Activated CD4-positive, alpha-beta T cell treated with anti-CD3 and anti-CD28 coated beads, Interleukin-2, Interleukin-4, amounts not matched to agents 100 ng/mL and 50 ng/mL, durations not matched to agents 16 hours and 8 hours (primary cell): ENCODE measurements around the gene ADARB1.

Experiments
- DNase-seq: peaks from one replicate; pipeline ENCODE4 v3.0.0-alpha.2; 2020; ENCODE audit warnings: low spot score

The ADARB1 gene

GRCh38 chr21:45152265-45152746 is 77.9 kb downstream of the ADARB1 start:
- peak; percentile 64 for DNase-seq

- DNase-seq: no peak
These were observed 79.3 kb downstream of the ADARB1 start for GRCh38 chr21:45153358-45154318.

GRCh38 chr21:45154511-45155508 is 80.4 kb downstream of the ADARB1 start:
- DNase-seq: peak; percentile 6

GRCh38 chr21:45155910-45156309 is 81.5 kb downstream of the ADARB1 start:
- DNase-seq: no peak

- DNase-seq: no peak
These were observed 82.1 kb downstream of the ADARB1 start for GRCh38 chr21:45156459-45156858.

GRCh38 chr21:45157932-45158331 is 83.6 kb downstream of the ADARB1 start:
- DNase-seq: no peak

- DNase-seq: no peak
These were observed 84.4 kb downstream of the ADARB1 start for GRCh38 chr21:45158491-45159423.

GRCh38 chr21:45160198-45160597 is 85.8 kb downstream of the ADARB1 start:
- DNase-seq: no peak

GRCh38 chr21:45161038-45161945 is 86.9 kb downstream of the ADARB1 start:
- DNase-seq: no peak

GRCh38 chr21:45162115-45162514 is 87.7 kb downstream of the ADARB1 start:
- DNase-seq: no peak

- no peak for DNase-seq
These were observed 88.4 kb downstream of the ADARB1 start for GRCh38 chr21:45162809-45163208.

- DNase-seq: no peak
These were observed 89.2 kb downstream of the ADARB1 start for GRCh38 chr21:45163413-45164123.

GRCh38 chr21:45164124-45164511 is 89.7 kb downstream of the ADARB1 start:
- no peak for DNase-seq

- no peak for DNase-seq
These were observed 90.5 kb downstream of the ADARB1 start for GRCh38 chr21:45164838-45165237.

GRCh38 chr21:45166931-45167330 is 92.6 kb downstream of the ADARB1 start:
- DNase-seq: no peak

GRCh38 chr21:45167796-45168222 is 93.4 kb downstream of the ADARB1 start:
- DNase-seq: no peak

- no peak for DNase-seq
These were observed 94.1 kb downstream of the ADARB1 start for GRCh38 chr21:45168522-45168921.

- DNase-seq: no peak
These were observed 94.6 kb downstream of the ADARB1 start for GRCh38 chr21:45169001-45169400.

GRCh38 chr21:45169682-45170081 is 95.3 kb downstream of the ADARB1 start:
- DNase-seq: no peak
